HG03135 (cell line): Measurements from ENCODE around the gene SLC7A9.
"Not testable (repeated sequence)": the region's sequence is repeated elsewhere in the genome, so short reads cannot be mapped to it uniquely, and the experiment has no call there.

Source experiments
- ATAC-seq: cut with Tn5 transposase; IDR thresholded peaks from one replicate; pipeline ENCODE4 v1.9.1; 2021; ENCODE audit warnings: mild to moderate bottlenecking, moderate library complexity; ENCODE audit not compliant: unreplicated experiment

The SLC7A9 gene

DNA sequence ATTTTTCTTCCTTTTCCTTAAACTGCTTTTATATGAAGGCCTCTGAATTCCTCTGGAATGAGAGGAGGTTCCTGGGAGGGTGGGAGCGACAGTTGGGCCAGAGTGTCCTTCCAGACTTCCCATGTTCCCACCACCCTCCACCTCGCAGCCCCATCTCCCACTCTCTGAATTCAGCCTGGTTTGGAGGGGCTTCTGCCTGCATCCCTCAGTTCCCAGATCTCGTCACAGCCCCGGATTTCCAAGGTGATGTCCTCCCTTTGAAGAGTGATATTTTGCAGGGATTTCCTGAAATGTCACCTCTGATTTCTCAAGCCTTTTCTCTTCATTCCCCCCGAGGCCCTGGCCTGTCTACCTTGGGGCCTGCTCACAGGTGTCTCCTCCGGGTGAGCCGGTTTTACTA, 16.7 kb upstream of the SLC7A9 start:
- ATAC-seq: no peak

DNA sequence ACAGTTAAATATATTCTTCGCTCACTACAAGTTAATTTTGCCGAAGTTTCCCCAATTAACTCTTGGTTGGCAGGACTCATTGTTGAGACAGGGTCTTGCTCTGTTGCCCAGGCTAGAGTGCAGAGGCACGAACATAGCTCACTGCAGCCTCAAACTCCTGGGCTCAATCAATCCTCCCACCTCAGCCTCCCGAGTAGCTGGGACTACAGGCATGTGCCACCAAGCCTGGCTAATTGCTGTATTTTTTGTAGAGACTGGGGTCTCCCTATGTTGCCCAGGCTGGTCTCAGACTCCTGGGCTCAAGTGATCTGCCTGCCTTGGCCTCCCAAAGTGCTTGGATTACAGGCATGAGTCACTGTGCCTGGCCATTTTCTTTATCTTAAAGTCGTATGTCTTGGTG, 15.7 kb upstream of the SLC7A9 start:
- not testable (repeated sequence) for ATAC-seq

DNA sequence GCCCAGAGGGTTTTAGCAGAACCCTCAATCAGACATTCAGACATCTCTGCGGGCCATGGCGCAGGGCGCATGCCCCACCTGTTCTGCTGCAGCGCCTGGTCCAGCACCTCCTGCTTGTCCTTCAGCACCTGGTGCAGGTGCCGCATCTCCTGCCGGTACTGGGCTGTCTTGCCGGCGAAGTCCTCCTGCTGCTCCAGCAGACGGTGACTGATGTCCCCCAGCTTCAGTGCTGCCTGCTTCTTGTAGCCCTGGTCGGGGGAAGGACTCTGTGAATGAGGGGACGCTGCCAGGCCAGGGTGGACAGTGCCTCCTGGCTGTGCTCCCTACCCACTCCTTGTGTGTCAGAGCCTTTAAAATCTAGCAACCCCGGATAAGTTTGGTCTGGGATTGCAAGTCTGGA, 12.2 kb upstream of the SLC7A9 start:
- ATAC-seq: no peak

DNA sequence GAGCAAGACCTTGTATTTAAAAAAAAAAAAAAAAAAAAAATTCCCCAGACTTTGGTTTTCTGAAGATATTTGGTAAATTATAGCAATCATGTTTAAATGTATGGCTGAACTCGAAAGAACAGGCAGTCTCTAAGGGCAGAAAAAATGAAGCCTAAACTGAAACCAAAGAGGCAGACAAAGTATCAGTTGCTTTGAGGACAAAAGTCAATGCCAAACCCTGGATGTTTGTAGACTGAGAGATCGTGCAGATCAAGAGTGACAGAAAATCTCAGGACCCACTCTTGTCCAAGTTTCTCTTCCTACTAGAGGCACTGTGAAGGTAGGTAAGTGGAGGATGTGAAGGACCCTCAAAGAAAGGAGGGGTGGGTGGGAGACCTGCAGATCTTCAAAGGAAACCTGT, 11.1 kb upstream of the SLC7A9 start:
- no peak for ATAC-seq

DNA sequence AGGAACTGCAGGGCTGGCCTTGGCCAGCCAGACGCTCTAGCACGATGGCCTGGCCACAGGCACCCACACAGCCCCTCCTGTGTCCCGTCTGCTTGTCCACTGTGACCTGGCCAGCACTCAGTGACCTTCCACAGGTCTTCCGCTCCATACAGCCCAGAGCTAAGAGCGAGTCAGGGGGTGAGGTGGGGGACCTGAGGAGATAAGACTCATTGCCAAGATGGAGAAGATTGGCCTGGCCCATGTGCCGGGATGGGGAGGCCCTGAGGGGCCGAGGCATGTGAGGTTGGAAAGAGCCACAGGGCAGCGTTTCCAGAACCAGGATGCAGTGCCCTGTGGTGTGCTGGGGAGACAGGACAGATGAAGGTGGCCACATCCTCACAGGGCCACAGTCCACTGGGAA, 10.2 kb upstream of the SLC7A9 start:
- no peak for ATAC-seq

DNA sequence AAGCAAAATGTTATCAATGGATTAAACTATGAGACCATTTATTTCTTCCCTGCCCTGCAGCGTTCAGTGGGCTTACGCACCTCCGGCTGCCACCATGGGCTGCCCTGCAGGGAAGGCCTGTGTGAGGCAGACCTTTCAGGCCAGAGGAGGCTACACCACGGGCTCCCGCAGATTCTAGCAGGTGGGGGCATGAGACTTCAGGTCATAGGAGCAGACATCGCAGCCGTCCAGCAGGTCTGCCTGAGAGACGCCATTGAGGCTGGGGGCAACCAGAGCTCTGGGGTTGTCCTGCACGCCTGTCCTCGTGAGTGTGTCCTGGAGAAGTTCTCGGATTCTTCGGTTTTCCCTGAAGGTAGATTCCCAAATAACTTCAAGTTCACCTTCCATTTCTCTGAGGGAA, 9.4 kb upstream of the SLC7A9 start:
- ATAC-seq: no peak

DNA sequence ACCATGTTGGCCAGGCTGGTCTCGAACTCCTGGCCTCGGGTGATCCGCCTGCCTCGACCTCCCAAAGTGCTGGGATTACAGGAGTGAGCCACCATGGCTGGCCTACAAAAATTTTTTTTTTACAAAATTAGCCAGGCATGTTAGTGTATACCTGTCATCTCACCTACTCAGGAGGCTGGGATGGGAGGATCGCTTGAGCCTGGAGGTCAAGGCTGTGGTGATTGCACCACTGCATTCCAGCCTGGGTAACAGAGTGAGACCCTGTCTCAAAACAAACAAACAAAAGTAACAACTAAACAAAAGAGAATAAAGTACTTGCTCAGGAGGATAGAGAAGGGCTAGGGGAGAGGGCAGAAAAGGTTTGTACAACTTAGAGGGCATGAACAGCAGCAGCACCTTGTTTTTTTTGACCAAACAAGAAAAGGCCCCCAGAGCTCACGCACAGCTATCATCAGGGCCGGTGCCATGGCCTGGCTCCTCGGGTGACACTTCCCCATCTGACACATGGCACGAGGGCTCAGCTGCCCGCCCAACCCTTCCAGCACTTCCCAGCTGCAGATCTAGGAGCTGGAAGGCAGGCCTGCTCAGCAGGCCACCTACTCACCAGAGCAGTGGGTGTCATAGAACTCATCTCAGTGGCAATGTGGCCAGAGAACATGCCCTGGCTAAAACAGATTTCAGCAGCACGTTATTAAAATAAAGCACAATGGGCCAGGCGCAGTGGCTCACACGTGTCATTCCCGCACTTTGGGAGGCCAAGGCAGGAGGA, 8.6 kb upstream of the SLC7A9 start:
- ATAC-seq: no peak

DNA sequence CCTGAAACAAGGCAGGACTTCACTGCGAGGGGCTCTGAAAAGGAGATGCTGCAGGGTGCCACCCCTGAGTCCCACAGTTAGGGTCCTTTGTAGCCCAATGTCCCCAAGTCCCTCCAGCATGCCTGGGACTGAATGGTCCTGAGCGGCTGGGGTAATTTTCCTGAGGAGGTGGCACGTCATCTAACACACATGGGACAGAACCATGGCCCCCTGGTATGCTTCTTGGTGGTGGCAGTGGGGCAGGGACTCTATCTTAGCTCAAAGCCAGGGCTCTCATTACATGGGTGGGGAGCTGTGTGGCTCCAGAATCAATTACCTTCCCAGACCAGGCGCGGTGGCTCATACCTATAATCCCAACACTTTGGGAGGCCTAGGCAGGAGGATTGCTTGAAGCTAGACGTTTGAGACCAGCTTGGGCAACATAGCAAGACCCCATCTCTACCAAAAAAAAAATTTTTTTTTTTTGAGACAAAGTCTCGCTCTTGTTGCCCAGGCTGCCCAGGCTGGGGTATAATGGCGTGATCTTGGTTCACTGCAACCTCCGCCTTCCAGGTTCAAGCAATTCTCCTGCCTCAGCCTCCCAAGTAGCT, 7.9 kb upstream of the SLC7A9 start:
- ATAC-seq: no peak

DNA sequence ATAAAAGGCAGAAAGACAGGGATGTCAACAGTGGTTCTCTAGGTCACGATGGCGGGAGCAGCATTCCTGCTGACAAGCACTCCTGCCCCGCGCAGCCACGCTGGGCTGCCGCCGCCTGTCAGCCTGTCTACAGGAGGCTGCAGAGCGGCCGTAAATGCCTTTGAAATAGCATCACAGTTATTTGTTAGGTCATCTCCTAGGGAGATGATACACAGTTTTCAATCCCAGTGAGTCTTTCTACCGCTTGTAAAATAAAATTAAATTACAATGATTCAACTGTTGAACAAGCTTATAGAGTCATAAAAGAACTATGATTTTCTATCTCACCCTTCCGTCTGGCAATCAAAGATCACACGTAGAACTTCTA, 7.3 kb upstream of the SLC7A9 start:
- no peak for ATAC-seq

DNA sequence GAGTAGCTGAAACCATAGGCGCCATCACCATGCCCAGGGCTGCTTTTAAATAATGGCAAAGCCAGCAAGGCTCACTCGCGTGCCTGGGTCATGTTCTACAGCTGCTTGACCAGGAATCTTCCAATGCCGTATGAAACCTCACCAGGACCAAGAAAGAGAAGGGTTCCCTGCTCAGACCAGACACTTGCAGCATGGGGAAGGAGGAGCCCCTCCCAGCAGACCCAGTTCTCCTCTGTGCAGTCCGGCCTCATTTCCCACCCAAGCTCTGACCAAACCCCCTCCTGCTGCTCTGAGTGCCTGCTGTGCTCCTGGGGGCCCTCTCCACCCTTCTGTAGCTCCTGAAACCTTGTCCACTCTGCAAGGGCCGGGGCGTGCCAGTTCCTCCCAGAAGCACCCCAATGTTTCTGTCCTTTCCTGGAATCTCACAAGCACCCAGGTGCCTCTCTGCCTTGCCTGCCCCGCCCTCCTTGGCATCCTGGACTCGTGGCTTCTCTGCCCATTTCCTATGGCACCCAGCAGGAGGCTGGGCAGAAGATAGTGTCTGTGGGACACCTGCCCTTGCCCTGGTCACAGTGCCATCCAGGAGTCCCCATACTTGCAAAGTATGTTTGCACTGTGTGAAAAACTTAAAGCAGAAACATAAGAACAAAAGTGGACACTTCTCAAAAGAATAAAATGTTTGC, 6.8 kb upstream of the SLC7A9 start:
- ATAC-seq: no peak

DNA sequence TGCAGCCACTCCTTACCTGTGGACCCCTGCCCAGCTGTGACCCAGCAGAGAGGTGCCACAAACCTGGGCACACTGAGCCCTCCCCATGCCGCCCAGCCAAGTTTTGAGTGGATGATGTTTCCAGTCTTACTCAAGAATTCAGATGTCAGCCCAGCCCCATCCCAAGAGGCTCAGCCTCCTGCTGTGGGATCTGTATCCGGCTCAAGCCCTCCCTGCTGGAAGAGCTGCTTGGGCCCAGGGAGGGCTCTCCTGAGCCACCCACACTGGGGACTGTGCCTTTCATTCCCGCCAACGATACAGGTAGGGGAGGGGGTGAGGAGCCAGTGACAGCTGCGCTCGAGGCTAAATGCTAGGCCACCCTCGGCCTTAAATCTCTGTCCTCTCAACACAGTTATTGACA, 5.9 kb upstream of the SLC7A9 start:
- no peak for ATAC-seq

DNA sequence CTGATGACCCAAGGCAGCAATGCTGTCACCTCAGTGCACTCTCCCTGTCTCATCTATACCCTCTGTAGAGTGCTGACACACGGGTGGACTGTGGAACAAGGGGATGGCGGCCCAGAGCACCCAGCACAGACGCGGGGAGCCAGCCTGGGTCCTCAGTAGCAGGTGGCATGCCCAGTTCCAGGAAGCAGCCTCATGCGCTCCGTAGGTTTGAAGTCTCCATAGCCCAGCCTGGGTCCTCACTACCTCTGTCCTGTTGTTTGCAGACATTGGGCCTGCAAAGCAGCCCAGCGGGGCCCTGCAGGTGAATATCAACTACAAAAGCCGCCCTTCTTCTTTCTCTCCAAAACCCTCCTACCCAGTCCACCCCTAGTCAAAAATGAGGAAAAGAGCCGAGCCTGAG, 5.0 kb upstream of the SLC7A9 start:
- no peak for ATAC-seq

DNA sequence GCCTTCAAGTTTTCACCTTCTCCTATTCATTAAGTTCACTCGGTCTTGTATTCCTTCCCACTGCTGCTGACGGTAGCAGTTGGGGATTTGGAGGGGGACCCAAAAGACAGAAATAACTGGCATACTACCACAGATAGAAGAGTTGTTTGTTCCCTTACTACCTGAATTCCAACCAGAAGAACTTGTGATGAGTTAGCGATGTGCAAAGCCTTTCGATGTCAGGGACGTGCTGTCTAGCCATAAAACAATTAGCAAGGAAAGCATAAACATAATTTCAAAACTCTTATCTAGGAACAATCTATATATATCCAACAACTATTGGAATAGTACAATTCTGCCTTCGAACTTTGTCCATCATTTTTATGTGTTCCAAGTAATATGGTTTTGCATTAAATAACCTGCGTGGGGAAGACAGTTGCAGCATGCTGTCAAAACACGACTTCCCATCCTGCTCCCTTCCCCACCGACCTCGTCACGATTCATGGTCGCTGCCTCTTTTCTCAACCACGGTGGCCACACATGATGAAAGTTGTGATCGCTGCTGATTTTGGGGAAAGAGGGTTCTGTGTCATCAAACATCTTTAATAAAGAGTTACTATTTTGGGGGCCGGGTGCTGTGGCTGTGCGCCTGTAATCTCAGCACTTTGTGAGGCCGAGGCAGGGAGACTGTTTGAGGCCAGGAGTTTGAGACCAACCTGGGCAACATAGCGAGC, 3.8 kb upstream of the SLC7A9 start:
- no peak for ATAC-seq

DNA sequence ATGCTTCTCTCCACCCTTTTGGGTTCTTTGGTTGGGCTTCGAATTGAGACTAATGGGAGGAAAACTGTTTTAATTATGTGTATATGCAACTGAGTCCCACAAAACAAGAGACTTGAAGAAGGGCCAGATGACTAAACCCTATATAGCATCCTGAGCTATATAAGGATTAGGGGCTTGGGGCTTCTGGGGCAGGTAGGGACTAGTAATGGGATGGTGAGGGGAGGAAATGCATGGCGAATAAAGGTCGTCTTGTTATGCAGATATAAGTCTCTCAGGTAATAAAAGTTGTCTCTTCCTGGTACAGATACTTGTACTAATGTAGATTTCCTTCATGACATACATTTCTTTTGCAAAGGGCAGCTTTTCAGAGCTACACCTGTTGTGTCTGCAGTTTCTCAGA, 2.8 kb upstream of the SLC7A9 start:
- ATAC-seq: no peak

DNA sequence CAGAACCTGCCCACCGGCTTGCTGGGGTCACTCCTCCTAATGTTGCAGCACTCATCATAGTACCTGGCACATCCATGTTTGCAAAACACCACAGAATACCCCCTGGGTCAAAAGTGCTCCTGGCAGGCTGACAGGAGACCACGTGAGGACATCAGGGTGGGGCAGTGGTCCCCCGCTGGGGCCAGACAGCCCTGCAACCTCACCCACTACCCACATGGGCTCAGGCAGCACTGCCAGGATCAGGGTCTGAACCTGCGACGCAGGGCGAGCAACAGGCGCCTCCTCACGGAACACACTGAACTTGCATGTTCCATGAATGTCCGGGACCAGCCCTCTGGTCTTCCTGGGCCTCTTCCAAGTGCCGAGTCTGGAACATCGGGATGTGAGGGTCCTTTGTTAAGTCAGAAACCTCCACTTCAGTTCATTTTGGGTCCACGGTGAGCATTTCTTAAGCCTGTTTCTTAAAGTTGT, 1.4 kb upstream of the SLC7A9 start:
- no peak for ATAC-seq

DNA sequence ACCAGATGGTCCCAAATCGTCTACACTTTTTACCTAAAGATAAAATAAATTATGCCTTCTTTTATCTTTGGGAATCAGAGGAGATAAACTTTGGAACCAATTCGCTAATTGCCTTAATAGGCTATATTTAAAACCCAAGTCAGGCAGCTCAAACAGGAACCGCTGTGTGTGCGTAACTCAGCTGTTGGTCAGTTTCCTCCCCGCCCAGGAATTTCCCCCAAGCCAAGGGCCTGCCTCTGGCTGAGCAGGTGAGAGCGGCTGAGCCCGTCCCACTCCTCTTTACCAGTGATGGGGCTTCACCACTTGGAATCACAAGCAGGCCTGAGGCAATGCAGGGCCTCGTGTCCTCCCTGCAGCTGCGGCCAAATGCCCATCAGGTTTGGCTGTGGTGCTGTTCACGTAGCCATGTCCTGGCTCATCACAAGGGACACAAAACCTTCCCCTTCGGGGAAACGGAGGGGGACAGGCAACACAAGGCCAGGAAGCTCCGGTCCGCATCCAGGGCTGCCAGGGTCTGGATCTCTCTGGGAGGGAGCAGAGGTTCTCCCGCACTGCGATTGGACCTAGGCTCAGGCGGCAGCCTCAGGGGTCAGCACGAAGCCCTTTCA, 503 bp upstream of the SLC7A9 start:
- no peak for ATAC-seq

DNA sequence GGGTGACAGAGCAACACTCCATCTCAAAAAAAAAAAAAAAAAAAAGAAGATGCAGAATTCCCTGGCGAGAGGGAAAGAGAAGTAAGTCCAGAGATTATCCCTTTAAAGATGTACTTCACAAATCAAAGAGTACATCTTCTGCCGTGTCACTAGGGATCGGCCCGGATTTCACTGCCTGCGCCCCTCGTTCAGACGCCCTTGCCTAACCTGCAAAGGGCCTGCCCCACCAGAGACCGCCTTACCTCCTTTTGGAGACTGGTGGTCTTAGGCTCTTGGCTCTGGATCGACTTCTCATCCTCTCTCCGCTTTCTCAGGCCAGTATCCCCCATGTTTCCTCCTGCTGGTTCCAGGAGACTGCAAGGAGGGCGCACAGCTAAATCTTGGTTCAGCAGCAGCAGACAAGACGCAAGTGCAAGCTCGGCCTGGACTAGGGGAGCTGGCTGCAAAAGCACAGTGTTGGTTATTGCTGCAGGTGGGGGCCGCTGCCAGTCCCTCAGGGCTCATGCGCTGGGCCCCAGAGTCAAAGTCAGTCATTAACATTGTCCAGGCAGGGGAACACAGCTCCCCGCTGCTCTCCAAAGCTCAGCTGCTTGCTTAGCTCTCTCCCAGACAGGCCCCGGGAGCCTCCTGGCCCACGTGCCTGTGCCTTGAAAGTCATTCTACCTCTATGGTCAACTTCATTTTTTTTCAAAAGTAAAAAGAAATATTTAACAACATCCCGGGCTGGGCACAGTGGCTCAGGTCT, 1.2 kb downstream of the SLC7A9 start:
- no peak for ATAC-seq

DNA sequence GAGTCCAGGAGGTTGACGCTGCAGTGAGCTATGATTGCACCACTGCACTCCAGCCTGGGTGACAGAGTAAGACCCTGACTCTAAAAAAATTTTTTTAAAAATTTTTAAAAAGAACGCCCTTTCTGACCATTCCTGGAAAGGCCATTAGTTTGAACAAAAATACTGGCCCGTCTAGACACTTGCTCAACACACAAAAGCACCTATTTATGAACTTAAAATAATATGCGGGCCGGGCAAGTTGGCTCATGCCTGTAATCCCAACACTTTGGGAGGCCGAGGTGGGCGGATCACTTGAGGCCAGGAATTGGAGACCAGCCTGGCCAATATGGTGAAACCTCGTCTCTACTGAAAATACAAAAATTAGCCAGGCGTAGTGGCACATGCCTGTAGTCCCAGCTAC, 2.1 kb downstream of the SLC7A9 start:
- not testable (repeated sequence) for ATAC-seq

DNA sequence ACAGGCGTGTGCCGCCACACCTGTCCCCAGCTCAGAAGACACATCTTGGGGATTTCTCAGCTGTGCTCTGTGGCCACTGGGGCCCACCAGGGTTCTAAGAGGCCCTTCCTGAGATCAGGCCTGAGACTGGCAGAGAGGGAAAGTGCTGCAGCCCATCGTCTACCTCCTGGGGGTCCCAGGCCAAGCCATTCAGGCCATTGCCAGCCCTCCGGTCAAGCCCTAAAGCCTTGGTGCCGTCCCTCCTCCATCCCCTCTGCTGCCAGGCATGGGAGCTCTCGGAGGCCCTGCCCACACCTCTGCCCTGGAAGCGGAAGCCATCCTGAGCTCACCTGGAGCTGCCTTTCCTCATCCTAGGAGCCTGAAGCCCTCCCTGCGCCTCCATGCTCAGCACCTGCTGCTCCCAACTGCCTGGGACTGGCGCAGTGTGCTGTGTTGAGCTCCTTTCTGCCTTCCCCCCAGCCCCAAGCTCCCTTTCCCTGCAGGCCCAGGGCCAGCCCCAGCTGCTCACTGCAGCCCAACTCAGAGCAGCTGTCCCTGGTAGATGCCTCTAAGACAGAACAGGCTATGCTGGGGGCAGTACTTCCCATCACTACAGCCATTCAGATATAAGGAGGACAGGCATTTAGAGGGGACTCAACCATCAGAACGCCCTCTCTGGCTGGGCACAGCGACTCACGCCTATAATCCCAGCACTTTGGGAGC, 2.9 kb downstream of the SLC7A9 start:
- no peak for ATAC-seq

DNA sequence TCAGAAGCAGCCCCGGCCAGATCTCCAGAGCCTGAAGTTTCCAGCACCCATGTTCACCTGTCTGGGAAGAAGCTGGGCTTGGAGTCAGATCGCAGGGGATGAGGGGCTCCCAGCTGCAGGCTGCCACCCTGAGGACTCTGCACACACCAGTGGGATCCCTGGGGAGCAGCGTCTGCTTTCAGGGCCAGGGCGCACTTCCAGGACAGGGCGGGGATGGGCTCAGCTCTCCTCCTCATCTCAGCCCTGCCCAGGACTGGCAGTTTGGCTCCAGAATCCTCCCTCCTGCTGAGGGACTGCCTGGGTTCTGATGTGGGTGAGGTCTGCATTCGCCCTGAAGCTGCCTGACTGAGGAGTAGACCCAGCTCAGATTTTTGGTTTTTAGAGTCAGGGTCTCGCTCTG, 3.5 kb downstream of the SLC7A9 start:
- no peak for ATAC-seq
